HepG2 (cell line): ENCODE measurements around the gene SLC38A2. TPM values are rescaled to one million over a fixed set of nuclear protein-coding genes. Genes with fewer than 3 reads are reported as not detected.

ENCODE experiments used
- ATAC-seq: fragments of 200-7000 bp; cut with Tn5 transposase; 3 replicates; pipeline ENCODE4 v1.9.1; 2020; ENCODE audit warnings: mild to moderate bottlenecking, moderate library complexity
- BruUV-seq: library from RNA; stranded (reverse); fragments of 400-500 nt; replicated peaks from 2 replicates; lab custom pipeline; 2021; lab: Mats Ljungman, UMichigan
- CTCF ChIA-PET: fragments of 300-600 bp; formaldehyde crosslinking; extraction: SDS; loops from one replicate; lab custom pipeline; 2021; ENCODE audit warnings: low total read pairs, inconsistent platforms, low intra/inter-chr PET ratio; lab: Yijun Ruan, JAX
- POLR2A ChIA-PET: fragments of 350-600 bp; sonication (Branson Sonifier 250); formaldehyde crosslinking; loops from one replicate; lab custom pipeline; 2020; ENCODE audit warnings: antibody characterized with exemption, inconsistent platforms; lab: Yijun Ruan, JAX
- DNase-seq: peaks from one replicate; pipeline ENCODE4 v3.0.0-alpha.2; 2015; ENCODE audit warnings: low spot score
- FAIRE-seq: peaks from 3 replicates; lab custom pipeline; 2011; peaks lifted over from hg19 to GRCh38; lab: Jason Lieb, UNC
- H2AFZ ChIP-seq: one replicate; pipeline ENCODE4 v1.6.1; 2011; ENCODE audit warnings: low read length, inconsistent platforms
- H3K27ac ChIP-seq: fragments of 300-600 bp; 3 replicates; pipeline ENCODE4 v1.8.0; 2011; ENCODE audit warnings: mixed run types, mild to moderate bottlenecking, mixed read lengths, low read length, inconsistent platforms; ENCODE audit not compliant: insufficient read depth; ENCODE audit errors: extremely low read length
- H3K27me3 ChIP-seq, 2 experiments: fragments of 200-600 bp in 1 of 2; 2 replicates in 1 of 2; 3 replicates in 1 of 2; pipeline versions ENCODE4 v1.6.0 to v1.8.0; 2011; ENCODE audit warnings: low read length in 2 of 2, mild to moderate bottlenecking in 2 of 2, moderate library complexity in 2 of 2, inconsistent platforms in 1 of 2; ENCODE audit not compliant: insufficient read depth in 2 of 2, control insufficient read depth in 1 of 2
- H3K36me3 ChIP-seq, 2 experiments: fragments of 200-600 bp in 1 of 2; replicated peaks in 1 of 2; 2 replicates in 1 of 2; 3 replicates in 1 of 2; pipeline versions ENCODE4 v1.5.1 to v1.8.0; 2011; ENCODE audit warnings: low read length in 2 of 2, inconsistent platforms in 1 of 2; ENCODE audit not compliant: insufficient read depth in 2 of 2, control insufficient read depth in 1 of 2
- H3K4me1 ChIP-seq: 2 replicates; pipeline ENCODE4 v1.5.1; 2012; ENCODE audit warnings: low read length, inconsistent platforms; ENCODE audit not compliant: insufficient read depth
- H3K4me2 ChIP-seq: 2 replicates; pipeline ENCODE4 v1.6.0; 2011; ENCODE audit warnings: low read depth, low read length, inconsistent platforms
- H3K4me3 ChIP-seq, 3 experiments: fragments of 200-600 bp in 1 of 3; sonication (generic), shearing (Covaris generic) in 1 of 3; replicated peaks in 1 of 3; 2 replicates each; pipeline ENCODE4 v1.5.1; 2011 to 2016; ENCODE audit warnings: low read length in 3 of 3, inconsistent platforms in 2 of 3, low read depth in 2 of 3, mild to moderate bottlenecking in 2 of 3, control low read depth in 1 of 3, mixed read lengths in 1 of 3; ENCODE audit not compliant: insufficient read depth in 1 of 3
- H3K79me2 ChIP-seq: one replicate; pipeline ENCODE4 v1.6.1; 2011; ENCODE audit warnings: low read length, inconsistent platforms; ENCODE audit not compliant: insufficient read depth
- H3K9ac ChIP-seq: 2 replicates; pipeline ENCODE4 v1.6.0; 2011; ENCODE audit warnings: mild to moderate bottlenecking, low read depth, low read length, inconsistent platforms; ENCODE audit not compliant: insufficient read depth
- H3K9me3 ChIP-seq: 2 replicates; pipeline ENCODE4 v1.5.1; 2012; ENCODE audit warnings: mild to moderate bottlenecking, low read length
- H4K20me1 ChIP-seq: 2 replicates; pipeline ENCODE4 v1.6.0; 2011; ENCODE audit warnings: inconsistent platforms, mild to moderate bottlenecking, low read length, moderate library complexity; ENCODE audit not compliant: insufficient read depth
- ARID3A ChIP-seq: IDR thresholded peaks from 2 replicates; pipeline ENCODE4 v1.6.1; 2012; ENCODE audit warnings: low read depth, low read length, improper control_type of control experiment
- KAT7 ChIP-seq: IDR thresholded peaks from 2 replicates; pipeline ENCODE4 v1.6.1; 2018; ENCODE audit warnings: borderline replicate concordance, missing compliant biosample characterization
- MLLT10 ChIP-seq: sonication (generic); formaldehyde crosslinking; IDR thresholded peaks from 2 replicates; pipeline ENCODE4 v1.4.0; 2020; ENCODE audit warnings: missing genetic modification reagents
- POLR2G ChIP-seq: fragments of 200-400 bp; formaldehyde crosslinking; IDR thresholded peaks from 2 replicates; pipeline ENCODE4 v1.6.1; 2018; ENCODE audit warnings: mild to moderate bottlenecking, low read depth, low read length, moderate library complexity
- SP5 ChIP-seq: IDR thresholded peaks from 2 replicates; pipeline ENCODE4 v1.6.1; 2016; ENCODE audit warnings: low read depth, borderline replicate concordance
- ZNF512B ChIP-seq: sonication (generic); formaldehyde crosslinking; IDR thresholded peaks from 2 replicates; pipeline ENCODE4 v1.5.1; 2020; ENCODE audit warnings: missing genetic modification reagents, mild to moderate bottlenecking, borderline replicate concordance
- ZNF629 ChIP-seq: sonication (generic); formaldehyde crosslinking; conservative IDR thresholded peaks from 2 replicates; pipeline ENCODE4 v1.5.0; 2020; ENCODE audit warnings: missing genetic modification reagents
- whole genome bisulfite sequencing: methylation state at CpG from one replicate; pipeline ENCODE4 v1.1.6; 2017; ENCODE audit warnings: low lambda C conversion rate; 5-methylcytosine and 5-hydroxymethylcytosine counted together
- in situ Hi-C: cut with HindIII; loops from 2 replicates; pipeline ENCODE4 v1.10.0; 2017; ENCODE audit warnings: low pct_unique_long_range_greater_than_20kb; ENCODE audit not compliant: extremely low pct_ligation_motif_present
- intact Hi-C: fragments of 100-400 bp; cut with micrococcal nuclease; formaldehyde crosslinking; loops from one replicate; pipeline ENCODE4 v1.10.0; 2022; ENCODE audit not compliant: unreplicated experiment
- polyA plus RNA-seq, 8 experiments: library from polyadenylated mRNA; depleted of rRNA in 3 of 8; stranded (reverse) in 7 of 8; unstranded in 1 of 8; fragments of >200 nt; fragmentation: Illumina TruSeq in 4 of 8; extraction: Trizol in 4 of 8; gene quantifications; 2 replicates each; pipeline versions ENCODE4 v1.2.1 to v1.2.3, GENCODE V29; 2011 to 2016; ENCODE audit warnings: low read depth in 4 of 8, missing spikeins in 1 of 8, mixed read lengths in 1 of 8; ENCODE audit not compliant: insufficient read depth in 1 of 8
- total RNA-seq, 5 experiments: library from RNA; depleted of rRNA; stranded (reverse); fragments of >200 nt; fragmentation: Illumina TruSeq; extraction: Trizol; gene quantifications; 2 replicates each; pipeline ENCODE4 v1.2.3, GENCODE V29; 2016; ENCODE audit warnings: low read depth in 1 of 5
- TF ChIP-seq, protein P1 (sequence below): sonication (generic); formaldehyde crosslinking; IDR thresholded peaks from 2 replicates; pipeline ENCODE4 v1.4.0; 2020; ENCODE audit warnings: missing genetic modification reagents
- TF ChIP-seq, protein P2 (sequence below): IDR thresholded peaks from 2 replicates; pipeline ENCODE4 v1.6.1; 2016; ENCODE audit warnings: missing genetic modification reagents, missing compliant biosample characterization
- TF ChIP-seq, protein P3 (sequence below): sonication (generic); formaldehyde crosslinking; IDR thresholded peaks from 2 replicates; pipeline ENCODE4 v1.4.0; 2020; ENCODE audit warnings: low read depth, missing genetic modification reagents

Gene SLC38A2
- total and polyA plus RNA-seq, 2 of the 13 experiments (the other 11 are each of a cell fraction or from before 2014, with no cell fraction given): 368 to 880 TPM

DNA sequence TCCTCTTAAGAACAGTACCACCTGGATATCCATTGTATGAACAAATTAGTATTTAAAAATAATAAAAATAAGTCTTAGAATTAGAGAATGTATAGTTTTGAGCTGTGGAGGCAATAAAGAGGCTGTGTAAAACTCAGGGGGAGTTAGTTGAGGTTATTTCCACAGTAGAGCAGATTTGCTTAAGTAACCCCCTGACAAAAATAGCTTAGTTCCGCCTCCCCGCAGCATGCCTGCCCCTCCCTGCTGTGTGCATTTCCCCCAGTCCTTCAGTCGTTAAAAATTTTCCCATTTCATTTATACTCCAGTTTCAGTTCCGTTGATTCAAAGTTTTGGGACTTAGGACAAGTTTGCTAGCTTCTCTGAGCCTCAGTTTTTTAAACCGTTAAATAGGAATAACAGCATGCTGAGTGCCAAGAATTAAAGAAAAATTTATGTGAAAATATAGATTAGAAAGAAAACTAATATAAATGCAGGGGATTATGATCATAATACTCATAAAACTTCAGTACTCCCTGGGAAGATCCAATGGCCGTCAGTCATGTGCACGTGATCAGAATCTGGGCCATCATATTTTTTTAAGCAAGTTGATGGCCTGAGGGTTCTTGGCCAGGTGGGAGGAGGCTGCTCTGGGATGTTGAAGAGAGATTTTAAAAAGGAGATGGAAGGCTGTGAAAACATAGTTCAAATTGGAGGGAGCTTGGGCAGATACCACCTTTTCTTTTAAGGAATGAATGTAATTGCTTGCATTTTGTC lies 14.5 kb upstream of the SLC38A2 start:
- peak overlapping the region in 1 of 3 experiments; percentile 38; a peak in 2 of 6 replicates for H3K4me3 ChIP-seq
- FAIRE-seq (peak; percentile 26), DNase-seq (no peak), ATAC-seq (no peak)
- BruUV-seq: no TSS peak
- peak overlapping the region; percentile 98 for H3K27ac ChIP-seq
- no peaks in the 10 kb centered on the region; a peak in 1 of 5 replicates for H3K27me3 ChIP-seq
- peak overlapping the region; percentile 97 for H3K9ac ChIP-seq
- no peak overlapping the region for H2AFZ ChIP-seq
- H4K20me1 ChIP-seq: no peaks in the 10 kb centered on the region
- no peaks in the 10 kb centered on the region for H3K36me3 ChIP-seq
- peak overlapping the region; percentile 85 for H3K4me2 ChIP-seq
- in situ Hi-C loops (loop anchor here (5.0 kb wide), 1 partner anchor 45 kb away; no protein-coding TSS in a partner anchor), intact Hi-C loops (no loop called here)
- ChIA-PET POLR2A (interaction anchor here (0.9 to 7.1 kb wide), 14 partner anchors 10 to 274 kb away, joined by 3 to 91 read pairs (median 4); partner anchors contain the start of gene SLC38A2), CTCF (no interaction called here)
- H3K4me1 ChIP-seq: peaks cover 87% of the 10 kb centered on the region
- WGBS: 46% methylated on average over 7 of the region's 7 CpGs
- H3K9me3 ChIP-seq: no peaks in the 10 kb centered on the region
- peaks cover 22% of the 10 kb centered on the region for H3K79me2 ChIP-seq
- 0 out of 2 replicates have a peak, but pooled peaks have one; percentile 10 for TF ChIP-seq KAT7 (CRISPR knock-in tag)
- peak; percentile 44; the same call in 1 of the 2 replicates for TF ChIP-seq POLR2G
- TF ChIP-seq, protein P1, sequence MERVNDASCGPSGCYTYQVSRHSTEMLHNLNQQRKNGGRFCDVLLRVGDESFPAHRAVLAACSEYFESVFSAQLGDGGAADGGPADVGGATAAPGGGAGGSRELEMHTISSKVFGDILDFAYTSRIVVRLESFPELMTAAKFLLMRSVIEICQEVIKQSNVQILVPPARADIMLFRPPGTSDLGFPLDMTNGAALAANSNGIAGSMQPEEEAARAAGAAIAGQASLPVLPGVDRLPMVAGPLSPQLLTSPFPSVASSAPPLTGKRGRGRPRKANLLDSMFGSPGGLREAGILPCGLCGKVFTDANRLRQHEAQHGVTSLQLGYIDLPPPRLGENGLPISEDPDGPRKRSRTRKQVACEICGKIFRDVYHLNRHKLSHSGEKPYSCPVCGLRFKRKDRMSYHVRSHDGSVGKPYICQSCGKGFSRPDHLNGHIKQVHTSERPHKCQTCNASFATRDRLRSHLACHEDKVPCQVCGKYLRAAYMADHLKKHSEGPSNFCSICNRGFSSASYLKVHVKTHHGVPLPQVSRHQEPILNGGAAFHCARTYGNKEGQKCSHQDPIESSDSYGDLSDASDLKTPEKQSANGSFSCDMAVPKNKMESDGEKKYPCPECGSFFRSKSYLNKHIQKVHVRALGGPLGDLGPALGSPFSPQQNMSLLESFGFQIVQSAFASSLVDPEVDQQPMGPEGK (CRISPR knock-in tag): peak; percentile 53; the same call in 1 of the 2 replicates
- TF ChIP-seq MLLT10 (CRISPR knock-in tag): no peak
- TF ChIP-seq, protein P2, sequence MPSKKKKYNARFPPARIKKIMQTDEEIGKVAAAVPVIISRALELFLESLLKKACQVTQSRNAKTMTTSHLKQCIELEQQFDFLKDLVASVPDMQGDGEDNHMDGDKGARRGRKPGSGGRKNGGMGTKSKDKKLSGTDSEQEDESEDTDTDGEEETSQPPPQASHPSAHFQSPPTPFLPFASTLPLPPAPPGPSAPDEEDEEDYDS (CRISPR knock-in tag): peak; percentile 34; the same call in 1 of the 2 replicates
- TF ChIP-seq ARID3A: no peak
- TF ChIP-seq SP5: 0 out of 2 replicates have a peak, but pooled peaks have one; percentile 26
- TF ChIP-seq, protein P3, sequence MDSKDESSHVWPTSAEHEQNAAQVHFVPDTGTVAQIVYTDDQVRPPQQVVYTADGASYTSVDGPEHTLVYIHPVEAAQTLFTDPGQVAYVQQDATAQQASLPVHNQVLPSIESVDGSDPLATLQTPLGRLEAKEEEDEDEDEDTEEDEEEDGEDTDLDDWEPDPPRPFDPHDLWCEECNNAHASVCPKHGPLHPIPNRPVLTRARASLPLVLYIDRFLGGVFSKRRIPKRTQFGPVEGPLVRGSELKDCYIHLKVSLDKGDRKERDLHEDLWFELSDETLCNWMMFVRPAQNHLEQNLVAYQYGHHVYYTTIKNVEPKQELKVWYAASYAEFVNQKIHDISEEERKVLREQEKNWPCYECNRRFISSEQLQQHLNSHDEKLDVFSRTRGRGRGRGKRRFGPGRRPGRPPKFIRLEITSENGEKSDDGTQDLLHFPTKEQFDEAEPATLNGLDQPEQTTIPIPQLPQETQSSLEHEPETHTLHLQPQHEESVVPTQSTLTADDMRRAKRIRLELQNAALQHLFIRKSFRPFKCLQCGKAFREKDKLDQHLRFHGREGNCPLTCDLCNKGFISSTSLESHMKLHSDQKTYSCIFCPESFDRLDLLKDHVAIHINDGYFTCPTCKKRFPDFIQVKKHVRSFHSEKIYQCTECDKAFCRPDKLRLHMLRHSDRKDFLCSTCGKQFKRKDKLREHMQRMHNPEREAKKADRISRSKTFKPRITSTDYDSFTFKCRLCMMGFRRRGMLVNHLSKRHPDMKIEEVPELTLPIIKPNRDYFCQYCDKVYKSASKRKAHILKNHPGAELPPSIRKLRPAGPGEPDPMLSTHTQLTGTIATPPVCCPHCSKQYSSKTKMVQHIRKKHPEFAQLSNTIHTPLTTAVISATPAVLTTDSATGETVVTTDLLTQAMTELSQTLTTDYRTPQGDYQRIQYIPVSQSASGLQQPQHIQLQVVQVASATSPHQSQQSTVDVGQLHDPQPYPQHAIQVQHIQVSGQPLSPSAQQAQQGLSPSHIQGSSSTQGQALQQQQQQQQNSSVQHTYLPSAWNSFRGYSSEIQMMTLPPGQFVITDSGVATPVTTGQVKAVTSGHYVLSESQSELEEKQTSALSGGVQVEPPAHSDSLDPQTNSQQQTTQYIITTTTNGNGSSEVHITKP (CRISPR knock-in tag): 0 out of 2 replicates have a peak, but pooled peaks have one; percentile 36
- no peak for TF ChIP-seq ZNF512B (CRISPR knock-in tag)
- TF ChIP-seq ZNF629 (CRISPR knock-in tag): 0 out of 2 replicates have a peak, but pooled peaks have one; percentile 13
